Measurements from ENCODE around the gene RHOF.

The RHOF gene

DNA sequence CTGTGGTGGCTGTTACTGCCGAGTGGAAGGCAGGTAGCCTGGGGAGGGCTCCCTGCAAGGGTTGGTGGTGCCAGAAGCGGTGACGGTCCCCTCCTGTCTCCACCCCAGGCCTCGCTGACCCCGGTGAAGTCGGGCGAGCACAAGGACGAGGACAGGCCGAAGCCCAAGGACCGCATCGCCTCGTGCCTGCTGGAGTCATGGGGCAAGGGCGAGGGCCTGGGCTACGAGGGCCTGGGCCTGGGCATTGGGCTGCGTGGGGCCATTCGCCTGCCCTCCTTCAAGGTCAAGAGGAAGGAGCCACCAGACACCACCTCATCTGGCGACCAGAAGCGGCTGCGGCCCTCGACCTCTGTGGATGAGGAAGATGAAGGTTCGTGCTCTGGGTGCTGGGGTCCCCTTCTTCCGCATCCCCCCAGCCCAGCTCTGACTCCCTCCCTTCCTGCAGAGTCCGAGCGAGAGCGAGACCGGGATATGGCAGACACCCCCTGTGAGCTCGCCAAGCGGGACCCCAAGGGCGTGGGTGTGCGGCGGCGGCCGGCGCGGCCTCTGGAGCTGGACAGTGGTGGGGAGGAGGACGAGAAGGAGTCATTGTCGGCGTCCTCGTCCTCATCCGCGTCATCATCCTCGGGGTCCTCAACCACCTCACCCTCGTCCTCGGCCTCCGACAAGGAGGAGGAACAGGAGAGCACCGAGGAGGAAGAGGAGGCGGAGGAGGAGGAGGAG lies 23.6 kb upstream of the RHOF start:
- H3K9ac ChIP-seq (ENCODE audit: low read depth, low read length): no peak overlapping the region
- 96% methylated on average over 41 of the region's 47 CpGs for WGBS

DNA sequence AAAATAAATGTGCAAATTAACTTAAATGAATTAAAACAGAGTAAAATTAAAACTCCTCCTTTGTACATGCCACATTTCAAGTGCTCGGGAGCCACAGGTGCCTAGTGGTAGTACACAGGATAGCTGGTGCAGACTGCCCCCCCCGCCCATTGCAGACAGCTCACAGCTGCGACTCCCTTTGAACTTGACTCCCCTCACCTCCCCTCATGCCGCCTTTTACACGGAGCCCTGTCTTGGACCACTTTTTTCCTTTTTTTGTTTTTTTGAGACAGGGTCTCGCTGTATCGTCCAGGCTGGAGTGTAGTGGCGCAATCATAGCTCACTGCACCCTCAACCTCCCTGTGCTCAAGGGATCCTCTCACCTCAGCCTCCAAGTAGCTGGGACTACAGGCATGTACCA lies 21.8 kb upstream of the RHOF start:
- no peak overlapping the region for H3K27ac ChIP-seq (ENCODE audit: low read depth, low read length)
- H3K4me1 ChIP-seq (ENCODE audit: insufficient read depth, low read length): peaks cover 6% of the 10 kb centered on the region; the same call in 1 of the 2 replicates
- WGBS: 93% methylated on average over 8 of the region's 8 CpGs
- H3K36me3 ChIP-seq (ENCODE audit: insufficient read depth, low read length): peaks cover 59% of the 10 kb centered on the region
- H3K9me3 ChIP-seq (ENCODE audit: insufficient read depth, low read depth, low read length): no peaks in the 10 kb centered on the region
- H3K4me3 ChIP-seq (ENCODE audit: low read length): no peak overlapping the region
- no peak overlapping the region for H3K9ac ChIP-seq (ENCODE audit: low read depth, low read length)
- no peaks in the 10 kb centered on the region for H3K27me3 ChIP-seq (ENCODE audit: insufficient read depth, low read length)

More for the DNA sequence above, 23.6 kb upstream of the RHOF start:
- no peaks in the 10 kb centered on the region for H3K27me3 ChIP-seq (ENCODE audit: insufficient read depth, low read length)
- peaks cover 69% of the 10 kb centered on the region for H3K36me3 ChIP-seq (ENCODE audit: insufficient read depth, low read length)
- no peak overlapping the region for H3K27ac ChIP-seq (ENCODE audit: low read depth, low read length)
- H3K4me3 ChIP-seq (ENCODE audit: low read length): no peak overlapping the region
- no peaks in the 10 kb centered on the region for H3K4me1 ChIP-seq (ENCODE audit: insufficient read depth, low read length)
- H3K9me3 ChIP-seq (ENCODE audit: insufficient read depth, low read depth, low read length): no peaks in the 10 kb centered on the region

DNA sequence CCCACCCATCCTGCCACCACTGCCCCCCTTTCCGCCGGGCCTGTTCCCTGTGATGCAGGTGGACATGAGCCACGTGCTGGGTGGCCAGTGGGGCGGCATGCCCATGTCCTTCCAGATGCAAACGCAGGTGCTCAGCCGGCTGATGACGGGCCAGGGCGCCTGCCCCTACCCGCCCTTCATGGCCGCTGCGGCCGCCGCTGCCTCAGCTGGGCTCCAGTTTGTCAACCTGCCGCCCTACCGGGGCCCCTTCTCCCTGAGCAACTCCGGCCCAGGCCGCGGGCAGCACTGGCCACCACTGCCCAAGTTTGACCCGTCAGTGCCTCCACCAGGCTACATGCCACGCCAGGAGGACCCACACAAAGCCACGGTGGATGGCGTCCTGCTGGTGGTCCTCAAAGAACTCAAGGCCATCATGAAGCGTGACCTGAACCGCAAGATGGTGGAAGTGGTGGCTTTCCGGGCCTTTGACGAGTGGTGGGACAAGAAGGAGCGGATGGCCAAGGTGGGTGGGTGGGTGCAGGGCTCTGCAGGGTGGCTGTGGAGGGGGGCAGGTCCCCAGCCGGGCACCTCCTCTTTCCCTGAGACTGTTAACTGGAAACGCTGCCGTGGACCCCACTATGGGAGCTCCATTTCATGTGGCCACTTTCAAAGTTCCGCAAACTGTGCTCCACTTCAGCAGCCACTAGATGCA lies 21.1 kb upstream of the RHOF start:
- H3K36me3 ChIP-seq (ENCODE audit: insufficient read depth, low read length): peaks cover 58% of the 10 kb centered on the region
- no peaks in the 10 kb centered on the region for H3K9me3 ChIP-seq (ENCODE audit: insufficient read depth, low read depth, low read length)
- 96% methylated on average over 31 of the region's 31 CpGs for WGBS
- H3K4me3 ChIP-seq (ENCODE audit: low read length): no peak overlapping the region
- no peak overlapping the region for H3K9ac ChIP-seq (ENCODE audit: low read depth, low read length)
- peaks cover 6% of the 10 kb centered on the region; the same call in 1 of the 2 replicates for H3K4me1 ChIP-seq (ENCODE audit: insufficient read depth, low read length)
- no peaks in the 10 kb centered on the region for H3K27me3 ChIP-seq (ENCODE audit: insufficient read depth, low read length)
- H3K27ac ChIP-seq (ENCODE audit: low read depth, low read length): no peak overlapping the region

DNA sequence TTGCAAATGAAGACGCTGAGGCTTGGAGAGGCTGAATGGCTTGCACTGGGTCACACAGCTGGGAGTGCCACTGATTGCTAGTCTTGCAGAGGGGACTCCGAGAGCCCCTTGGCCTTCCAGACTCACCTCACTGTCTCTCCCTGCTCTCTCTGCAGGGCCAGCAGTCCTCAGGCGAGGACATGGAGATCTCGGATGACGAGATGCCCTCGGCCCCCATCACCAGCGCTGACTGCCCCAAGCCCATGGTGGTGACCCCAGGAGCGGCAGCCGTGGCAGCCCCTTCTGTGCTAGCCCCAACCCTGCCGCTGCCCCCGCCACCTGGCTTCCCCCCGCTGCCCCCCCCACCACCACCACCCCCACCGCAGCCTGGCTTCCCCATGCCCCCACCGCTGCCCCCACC lies 20.5 kb upstream of the RHOF start:
- 94% methylated on average over 9 of the region's 14 CpGs for WGBS
- Histone ChIP-seq H3K4me3 (ENCODE audit: low read length) (no peak overlapping the region), H3K27me3 (ENCODE audit: insufficient read depth, low read length) (no peaks in the 10 kb centered on the region), H3K9me3 (ENCODE audit: insufficient read depth, low read depth, low read length) (no peaks in the 10 kb centered on the region), H3K27ac (ENCODE audit: low read depth, low read length) (no peak overlapping the region), H3K36me3 (ENCODE audit: insufficient read depth, low read length) (peaks cover 59% of the 10 kb centered on the region), H3K9ac (ENCODE audit: low read depth, low read length) (no peak overlapping the region), H3K4me1 (ENCODE audit: insufficient read depth, low read length) (peaks cover 6% of the 10 kb centered on the region; the same call in 1 of the 2 replicates)

DNA sequence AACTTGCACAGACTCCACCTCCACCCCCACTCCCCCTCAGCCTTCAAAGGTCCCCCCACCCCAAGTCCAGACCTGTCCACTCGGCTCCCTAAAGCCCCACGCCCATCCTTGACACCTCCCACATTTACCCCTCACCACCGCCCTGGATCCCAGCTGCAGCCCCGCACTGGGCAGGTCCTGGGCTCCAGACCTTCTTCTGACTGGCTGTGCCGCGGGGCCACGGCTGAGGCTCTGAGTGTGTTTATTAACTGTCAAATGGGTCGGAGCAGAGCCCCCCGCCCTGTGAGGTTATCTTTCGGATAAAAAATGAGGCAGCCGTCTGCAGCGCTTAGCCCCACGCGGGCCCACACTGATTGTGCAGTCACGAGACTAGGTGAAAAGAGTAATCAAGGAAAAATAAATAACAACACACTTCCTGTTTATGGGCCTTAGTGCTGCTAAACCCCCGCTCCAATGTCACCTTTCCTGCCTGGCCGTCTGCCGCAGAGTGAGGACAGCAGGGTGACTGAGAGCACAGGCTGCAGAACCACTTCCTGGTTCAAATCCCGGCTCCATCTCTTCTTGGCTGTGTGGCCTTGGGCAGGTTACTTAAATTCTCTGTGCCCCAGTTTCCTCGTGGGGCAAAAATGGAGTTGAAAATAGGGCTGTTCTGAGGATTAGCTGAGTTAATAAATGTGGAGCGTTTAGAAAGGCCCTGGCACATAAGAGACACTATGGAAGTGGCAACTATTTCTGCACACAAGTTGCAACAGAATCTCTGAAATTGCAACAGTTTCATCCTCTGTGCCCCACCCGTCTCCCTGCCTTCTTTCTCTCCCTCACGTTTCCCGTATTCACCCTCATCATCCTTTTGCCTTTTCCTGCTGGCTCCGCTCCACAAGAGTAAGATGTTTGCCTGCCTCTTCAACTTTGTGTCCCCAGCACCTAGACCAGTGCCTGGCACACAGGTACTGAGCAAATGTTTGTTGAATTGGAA lies 19.7 kb upstream of the RHOF start:
- Histone ChIP-seq H3K9ac (ENCODE audit: low read depth, low read length) (no peak overlapping the region), H3K9me3 (ENCODE audit: insufficient read depth, low read depth, low read length) (no peaks in the 10 kb centered on the region), H3K27me3 (ENCODE audit: insufficient read depth, low read length) (no peaks in the 10 kb centered on the region), H3K27ac (ENCODE audit: low read depth, low read length) (no peak overlapping the region), H3K36me3 (ENCODE audit: insufficient read depth, low read length) (peaks cover 66% of the 10 kb centered on the region), H3K4me1 (ENCODE audit: insufficient read depth, low read length) (peaks cover 6% of the 10 kb centered on the region; the same call in 1 of the 2 replicates), H3K4me3 (ENCODE audit: low read length) (peak overlapping the region; percentile 77)
- WGBS: 77% methylated on average over 25 of the region's 25 CpGs

DNA sequence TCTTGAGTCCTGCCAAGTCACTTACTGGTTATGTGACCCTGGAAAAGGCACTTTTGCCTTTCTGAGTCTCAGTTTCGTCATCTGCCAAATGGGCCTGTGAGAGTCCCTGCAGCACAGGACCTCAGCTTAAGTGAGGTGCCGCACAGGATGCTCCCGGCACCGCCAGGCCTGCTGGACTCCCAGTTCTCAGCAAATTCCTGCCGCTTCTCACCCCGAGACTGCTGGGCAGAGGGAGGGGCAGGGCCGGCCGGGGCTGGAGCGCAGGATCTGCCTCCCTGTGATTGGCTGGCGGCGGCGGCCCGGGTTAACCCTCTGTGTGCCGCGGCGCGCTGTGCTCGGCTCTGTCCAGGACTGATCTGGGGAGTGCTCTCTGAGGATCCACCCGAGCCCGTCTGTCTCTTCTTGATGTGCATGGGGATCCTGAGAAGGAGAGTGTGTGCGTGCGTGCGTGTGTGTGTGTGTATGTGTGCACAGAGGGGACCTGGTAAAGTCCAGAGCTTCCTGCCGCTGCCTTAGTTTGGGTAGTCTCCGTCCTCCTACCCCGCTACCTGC lies 18.9 kb upstream of the RHOF start:
- Histone ChIP-seq H3K9ac (ENCODE audit: low read depth, low read length) (peak overlapping the region; percentile 72), H3K4me1 (ENCODE audit: insufficient read depth, low read length) (peaks cover 7% of the 10 kb centered on the region), H3K27ac (ENCODE audit: low read depth, low read length) (peak overlapping the region; percentile 84), H3K9me3 (ENCODE audit: insufficient read depth, low read depth, low read length) (no peaks in the 10 kb centered on the region), H3K27me3 (ENCODE audit: insufficient read depth, low read length) (no peaks in the 10 kb centered on the region), H3K36me3 (ENCODE audit: insufficient read depth, low read length) (peaks cover 64% of the 10 kb centered on the region), H3K4me3 (ENCODE audit: low read length) (peak overlapping the region; percentile 77)
- WGBS: 9% methylated on average over 26 of the region's 26 CpGs

DNA sequence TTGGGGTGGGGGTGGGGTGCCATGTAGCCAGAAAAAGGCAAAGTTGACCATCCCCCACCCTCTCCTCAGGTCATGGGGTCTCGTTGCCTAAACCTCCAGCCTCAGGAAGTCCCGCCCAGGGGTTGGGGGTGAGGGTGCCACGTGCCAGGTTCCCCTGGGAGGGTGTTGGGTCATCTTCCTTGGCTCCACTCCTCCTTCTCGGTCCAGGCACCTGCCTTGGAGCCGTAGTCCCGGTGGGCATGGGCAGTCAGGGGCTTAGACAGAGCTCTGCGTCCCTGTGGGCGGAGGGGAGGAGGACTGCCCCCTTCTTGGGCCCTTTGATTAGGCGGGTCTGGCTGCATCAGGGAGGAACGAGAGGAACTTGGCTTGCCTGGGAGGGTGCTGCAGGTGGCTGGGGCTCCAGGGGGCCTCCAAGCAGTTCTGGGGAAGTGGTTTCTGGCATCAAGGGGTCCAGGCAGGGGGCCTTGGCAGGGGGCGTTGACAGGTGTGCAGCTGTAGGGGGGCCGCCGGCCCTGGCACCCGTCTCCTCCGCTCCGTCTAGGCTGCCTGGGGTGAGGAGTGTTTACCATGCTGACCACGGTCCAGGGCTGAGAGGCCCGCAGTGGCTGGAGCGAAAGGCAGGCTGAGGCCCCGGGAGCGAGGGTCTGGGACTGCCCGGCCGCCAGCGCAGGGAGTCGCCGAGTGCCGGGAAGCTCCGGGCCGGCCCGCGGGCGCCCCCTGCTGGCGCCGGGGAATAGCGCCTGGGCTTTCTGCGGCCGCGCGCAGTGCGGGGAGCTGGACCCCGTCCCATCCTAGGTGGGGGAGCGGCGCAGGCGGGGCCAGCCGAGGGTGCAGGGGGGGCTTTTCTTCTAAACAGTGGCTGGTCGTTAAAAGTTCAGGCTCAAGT lies 18.2 kb upstream of the RHOF start:
- Histone ChIP-seq H3K9ac (ENCODE audit: low read depth, low read length) (peak overlapping the region; percentile 72), H3K27ac (ENCODE audit: low read depth, low read length) (peak overlapping the region; percentile 85), H3K4me3 (ENCODE audit: low read length) (peak overlapping the region; percentile 77), H3K9me3 (ENCODE audit: insufficient read depth, low read depth, low read length) (no peaks in the 10 kb centered on the region), H3K27me3 (ENCODE audit: insufficient read depth, low read length) (no peaks in the 10 kb centered on the region), H3K4me1 (ENCODE audit: insufficient read depth, low read length) (peaks cover 15% of the 10 kb centered on the region), H3K36me3 (ENCODE audit: insufficient read depth, low read length) (peaks cover 58% of the 10 kb centered on the region)
- 3% methylated on average over 46 of the region's 46 CpGs for WGBS

DNA sequence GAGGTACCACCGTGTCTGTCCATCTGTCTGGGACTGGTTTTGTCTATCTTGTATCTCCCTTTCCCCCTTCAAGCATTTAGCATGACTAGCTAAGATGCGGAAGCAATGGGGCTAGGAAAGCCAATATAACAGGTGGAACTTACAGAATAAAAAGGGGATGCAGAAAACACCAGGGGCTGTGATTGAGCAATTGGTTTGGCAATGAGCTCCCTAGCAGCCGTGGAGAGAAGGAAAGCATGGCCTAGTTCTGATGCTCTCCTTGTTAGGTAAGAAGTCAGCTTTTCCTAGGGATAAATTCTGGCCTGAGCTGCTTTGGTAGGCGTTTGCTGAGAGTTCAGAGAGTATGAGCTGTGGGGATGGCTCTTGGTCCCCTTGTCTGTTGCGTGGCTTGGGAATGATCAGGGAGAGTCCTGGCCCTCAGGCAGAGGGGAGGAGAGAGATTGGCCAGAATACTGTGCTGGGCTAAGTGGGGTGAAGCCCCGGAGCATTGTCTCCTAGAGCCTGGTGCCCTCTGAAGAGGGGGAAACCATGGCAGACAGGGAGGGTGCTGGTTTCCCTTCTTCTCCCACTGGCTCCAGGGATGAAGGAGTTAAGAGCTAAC lies 17.4 kb upstream of the RHOF start:
- Histone ChIP-seq H3K9ac (ENCODE audit: low read depth, low read length) (no peak overlapping the region), H3K27ac (ENCODE audit: low read depth, low read length) (peak overlapping the region; percentile 46), H3K27me3 (ENCODE audit: insufficient read depth, low read length) (no peaks in the 10 kb centered on the region), H3K4me1 (ENCODE audit: insufficient read depth, low read length) (peaks cover 20% of the 10 kb centered on the region), H3K4me3 (ENCODE audit: low read length) (peak overlapping the region; percentile 77), H3K9me3 (ENCODE audit: insufficient read depth, low read depth, low read length) (no peaks in the 10 kb centered on the region), H3K36me3 (ENCODE audit: insufficient read depth, low read length) (peaks cover 52% of the 10 kb centered on the region)
- 74% methylated on average over 6 of the region's 6 CpGs for whole genome bisulfite sequencing

DNA sequence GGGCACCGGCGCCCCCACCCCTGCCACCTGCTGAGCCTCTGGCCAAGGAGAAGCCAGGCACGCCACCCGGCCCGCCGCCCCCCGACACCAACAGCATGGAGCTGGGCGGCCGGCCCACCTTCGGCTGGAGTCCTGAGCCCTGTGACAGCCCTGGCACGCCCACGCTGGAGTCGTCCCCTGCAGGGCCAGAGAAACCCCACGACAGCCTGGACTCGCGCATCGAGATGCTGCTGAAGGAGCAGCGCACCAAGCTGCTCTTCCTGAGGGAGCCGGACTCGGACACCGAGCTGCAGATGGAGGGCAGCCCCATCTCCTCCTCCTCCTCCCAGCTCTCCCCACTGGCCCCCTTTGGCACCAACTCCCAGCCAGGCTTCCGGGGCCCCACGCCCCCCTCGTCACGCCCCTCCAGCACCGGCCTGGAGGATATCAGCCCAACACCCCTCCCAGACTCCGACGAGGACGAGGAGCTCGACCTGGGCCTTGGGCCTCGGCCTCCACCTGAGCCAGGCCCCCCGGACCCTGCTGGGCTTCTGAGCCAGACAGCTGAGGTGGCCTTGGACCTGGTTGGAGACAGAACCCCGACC lies 16.8 kb upstream of the RHOF start:
- H3K9ac ChIP-seq (ENCODE audit: low read depth, low read length): no peak overlapping the region
- H3K27me3 ChIP-seq (ENCODE audit: insufficient read depth, low read length): no peaks in the 10 kb centered on the region
- peaks cover 49% of the 10 kb centered on the region for H3K36me3 ChIP-seq (ENCODE audit: insufficient read depth, low read length)
- no peak overlapping the region for H3K4me3 ChIP-seq (ENCODE audit: low read length)
- no peak overlapping the region for H3K27ac ChIP-seq (ENCODE audit: low read depth, low read length)
- H3K9me3 ChIP-seq (ENCODE audit: insufficient read depth, low read depth, low read length): no peaks in the 10 kb centered on the region
- WGBS: 89% methylated on average over 33 of the region's 33 CpGs
- peaks cover 23% of the 10 kb centered on the region for H3K4me1 ChIP-seq (ENCODE audit: insufficient read depth, low read length)
